HepG2 (cell line): Measurements from ENCODE around the gene SQSTM1. TPM values are rescaled to one million over a fixed set of nuclear protein-coding genes. Genes with fewer than 3 reads are reported as not detected.

ENCODE experiments used
- BRD4 ChIP-seq: sonication (generic); formaldehyde crosslinking; IDR thresholded peaks from 2 replicates; pipeline ENCODE4 v1.4.0; 2020; ENCODE audit warnings: missing genetic modification reagents
- KIAA2018 ChIP-seq: sonication (generic); formaldehyde crosslinking; IDR thresholded peaks from 2 replicates; pipeline ENCODE4 v1.5.0; 2020; ENCODE audit warnings: mild to moderate bottlenecking, missing genetic modification reagents, borderline replicate concordance
- KLF13 ChIP-seq: sonication (generic); formaldehyde crosslinking; IDR thresholded peaks from 2 replicates; pipeline ENCODE4 v1.4.0; 2020; ENCODE audit warnings: mild to moderate bottlenecking, missing genetic modification reagents
- LRRFIP1 ChIP-seq: sonication (generic); formaldehyde crosslinking; conservative IDR thresholded peaks from 2 replicates; pipeline ENCODE4 v1.4.0; 2020; ENCODE audit warnings: missing genetic modification reagents
- MTA1 ChIP-seq: sonication (generic); formaldehyde crosslinking; IDR thresholded peaks from 2 replicates; pipeline ENCODE4 v1.4.0; 2020; ENCODE audit warnings: missing genetic modification reagents, mild to moderate bottlenecking, borderline replicate concordance
- NFRKB ChIP-seq: fragments of 450-650 bp; IDR thresholded peaks from 2 replicates; pipeline ENCODE4 v1.6.1; 2017
- PITX1 ChIP-seq: sonication (generic); formaldehyde crosslinking; IDR thresholded peaks from 2 replicates; pipeline ENCODE4 v1.5.1; 2020; ENCODE audit warnings: mild to moderate bottlenecking, missing genetic modification reagents
- SETDB1 ChIP-seq: sonication (generic); formaldehyde crosslinking; IDR thresholded peaks from 2 replicates; pipeline ENCODE4 v1.5.1; 2020; ENCODE audit warnings: missing genetic modification reagents, mild to moderate bottlenecking, borderline replicate concordance
- SP140L ChIP-seq: sonication (generic); formaldehyde crosslinking; IDR thresholded peaks from 2 replicates; pipeline ENCODE4 v1.4.0; 2020; ENCODE audit warnings: missing genetic modification reagents, borderline replicate concordance
- ZMYM3 ChIP-seq: sonication (generic); formaldehyde crosslinking; IDR thresholded peaks from 2 replicates; pipeline ENCODE4 v1.5.1; 2020; ENCODE audit warnings: mild to moderate bottlenecking, missing genetic modification reagents
- ZNF501 ChIP-seq: sonication (generic); formaldehyde crosslinking; IDR thresholded peaks from 2 replicates; pipeline ENCODE4 v1.5.1; 2020; ENCODE audit warnings: mild to moderate bottlenecking, moderate library complexity, missing genetic modification reagents
- ZNF512B ChIP-seq: sonication (generic); formaldehyde crosslinking; IDR thresholded peaks from 2 replicates; pipeline ENCODE4 v1.5.1; 2020; ENCODE audit warnings: missing genetic modification reagents, mild to moderate bottlenecking, borderline replicate concordance
- ZNF547 ChIP-seq: sonication (generic); formaldehyde crosslinking; IDR thresholded peaks from 2 replicates; pipeline ENCODE4 v1.5.1; 2020; ENCODE audit warnings: mild to moderate bottlenecking, missing genetic modification reagents
- ZNF770 ChIP-seq: sonication (generic); formaldehyde crosslinking; IDR thresholded peaks from 2 replicates; pipeline ENCODE4 v1.5.0; 2020; ENCODE audit warnings: mild to moderate bottlenecking, missing genetic modification reagents
- ZSCAN9 ChIP-seq: IDR thresholded peaks from 2 replicates; pipeline ENCODE4 v1.6.1; 2016; ENCODE audit warnings: borderline replicate concordance
- polyA plus RNA-seq, 8 experiments: library from polyadenylated mRNA; depleted of rRNA in 3 of 8; stranded (reverse) in 7 of 8; unstranded in 1 of 8; fragments of >200 nt; fragmentation: Illumina TruSeq in 4 of 8; extraction: Trizol in 4 of 8; gene quantifications; 2 replicates each; pipeline versions ENCODE4 v1.2.1 to v1.2.3, GENCODE V29; 2011 to 2016; ENCODE audit warnings: low read depth in 4 of 8, missing spikeins in 1 of 8, mixed read lengths in 1 of 8; ENCODE audit not compliant: insufficient read depth in 1 of 8
- total RNA-seq, 5 experiments: library from RNA; depleted of rRNA; stranded (reverse); fragments of >200 nt; fragmentation: Illumina TruSeq; extraction: Trizol; gene quantifications; 2 replicates each; pipeline ENCODE4 v1.2.3, GENCODE V29; 2016; ENCODE audit warnings: low read depth in 1 of 5

SQSTM1 gene
- total and polyA plus RNA-seq, 2 of the 13 experiments (the other 11 are each of a cell fraction or from before 2014, with no cell fraction given), result 90.9 to 160 TPM

GRCh38 chr5:179824745-179825112 is 4.0 kb downstream of the SQSTM1 start (continued):
- TF ChIP-seq ZSCAN9 (CRISPR knock-in tag) (peak; percentile 75), KLF13 (CRISPR knock-in tag) (no peak), ZNF501 (no peak), BRD4 (no peak), ZNF547 (CRISPR knock-in tag) (no peak), ZNF770 (CRISPR knock-in tag) (no peak), SP140L (CRISPR knock-in tag) (no peak), SETDB1 (CRISPR knock-in tag) (no peak), ZNF512B (no peak), ZMYM3 (CRISPR knock-in tag) (no peak), KIAA2018 (CRISPR knock-in tag) (no peak), LRRFIP1 (CRISPR knock-in tag) (no peak), MTA1 (CRISPR knock-in tag) (no peak), NFRKB (no peak), PITX1 (CRISPR knock-in tag) (peak; percentile 65)
